ENCODE results near the gene DSN1. TPM values are rescaled to one million over a fixed set of nuclear protein-coding genes. Genes with fewer than 3 reads are reported as not detected.

DSN1 gene
- total and polyA plus RNA-seq, 9 donors = 3.3 to 7.0 (median 6.0) TPM

- no peaks in the 10 kb centered on the region for H3K27me3 ChIP-seq
- H3K27ac ChIP-seq = no peak overlapping the region
- no peak for DNase-seq
- 38 to 46% (median 38%) methylated on average over 5 of the region's 5 CpGs for WGBS, 3 donors
- intact Hi-C loops (cut with DNase I) = no loop called here
- no peaks in the 10 kb centered on the region for H3K4me1 ChIP-seq (ENCODE audit: insufficient read depth)
- TF ChIP-seq POLR2A (IDR thresholded peaks at IDR 0.05) (no peak), CTCF (IDR thresholded peaks at IDR 0.05) (no peak)
- no peak overlapping the region for H3K4me3 ChIP-seq
- H3K36me3 ChIP-seq = no peaks in the 10 kb centered on the region
- H3K9me3 ChIP-seq = no peaks in the 10 kb centered on the region
These were observed 4.7 kb downstream of the DSN1 start for GRCh38 chr20:36768768-36769430.

- intact Hi-C loops (cut with DNase I) = no loop called here
- H3K27me3 ChIP-seq = no peaks in the 10 kb centered on the region
- TF ChIP-seq EP300 (IDR thresholded peaks at IDR 0.05) (no peak), CTCF (IDR thresholded peaks at IDR 0.05) (no peak), POLR2A (IDR thresholded peaks at IDR 0.05) (no peak)
These were observed 12.4 kb downstream of the DSN1 start for GRCh38 chr20:36761125-36761524.

GRCh38 chr20:36760647-36761046, 12.9 kb downstream of the DSN1 start:
- no peak overlapping the region for H3K27ac ChIP-seq
- no peak for DNase-seq
- H3K4me3 ChIP-seq = no peak overlapping the region
- intact Hi-C loops (cut with DNase I) = no loop called here
- TF ChIP-seq EP300 (IDR thresholded peaks at IDR 0.05) (no peak), POLR2A (IDR thresholded peaks at IDR 0.05) (no peak), CTCF (IDR thresholded peaks at IDR 0.05) (no peak)
- H3K9me3 ChIP-seq = no peaks in the 10 kb centered on the region
- no peaks in the 10 kb centered on the region for H3K4me1 ChIP-seq (ENCODE audit: insufficient read depth)
- 89% methylated on average over 6 of the region's 6 CpGs for WGBS, 3 donors
- no peaks in the 10 kb centered on the region for H3K36me3 ChIP-seq
- H3K27me3 ChIP-seq = no peaks in the 10 kb centered on the region

More at GRCh38 chr20:36761125-36761524, 12.4 kb downstream of the DSN1 start:
- Histone ChIP-seq H3K9me3 (no peaks in the 10 kb centered on the region), H3K4me1 (ENCODE audit: insufficient read depth) (no peaks in the 10 kb centered on the region), H3K36me3 (no peaks in the 10 kb centered on the region), H3K4me3 (no peak overlapping the region), H3K27ac (no peak overlapping the region)
- no peak for DNase-seq
- WGBS, 3 donors = 94 to 96% (median 95%) methylated on average over 4 of the region's 4 CpGs

DNA sequence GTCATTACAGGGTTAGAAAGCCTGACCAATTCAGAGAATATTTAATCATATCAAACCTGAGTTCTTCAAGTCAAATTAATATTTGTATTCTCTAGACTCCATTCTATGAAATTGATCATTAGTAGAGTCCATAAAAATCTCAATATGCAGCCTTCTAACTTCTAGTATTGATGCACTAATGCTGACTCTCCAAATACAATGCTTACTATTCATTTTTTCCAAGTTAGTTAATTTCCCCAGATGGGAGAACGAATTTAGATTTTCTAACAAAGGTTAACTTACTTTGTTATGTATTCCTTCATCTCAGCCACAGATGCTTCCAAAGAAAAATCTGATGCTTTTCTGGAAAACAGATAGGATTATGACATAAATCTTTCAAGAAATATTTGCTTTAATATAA, 15.3 kb downstream of the DSN1 start:
- 93 to 95% (median 93%) methylated on average over 1 of the region's 1 CpG for WGBS, 3 donors
- DNase-seq = no peak
- Histone ChIP-seq H3K4me1 (ENCODE audit: insufficient read depth) (no peaks in the 10 kb centered on the region), H3K27ac (no peak overlapping the region), H3K9me3 (no peaks in the 10 kb centered on the region), H3K4me3 (no peak overlapping the region), H3K27me3 (no peaks in the 10 kb centered on the region), H3K36me3 (no peaks in the 10 kb centered on the region)
- TF ChIP-seq CTCF (IDR thresholded peaks at IDR 0.05) (no peak), POLR2A (IDR thresholded peaks at IDR 0.05) (no peak), EP300 (IDR thresholded peaks at IDR 0.05) (no peak)
- intact Hi-C loops (cut with DNase I) = loop anchor here in 1 of 4 donors (10.0 kb wide), 2 partner anchors 143 to 553 kb away; no protein-coding TSS in a partner anchor
